ENCODE measurements around the gene ZNF423. TPM values are rescaled to one million over a fixed set of nuclear protein-coding genes. Genes with fewer than 3 reads are reported as not detected.

Gene ZNF423
- total RNA-seq, 1 donor from 2014 or later = 11.9 TPM

DNA sequence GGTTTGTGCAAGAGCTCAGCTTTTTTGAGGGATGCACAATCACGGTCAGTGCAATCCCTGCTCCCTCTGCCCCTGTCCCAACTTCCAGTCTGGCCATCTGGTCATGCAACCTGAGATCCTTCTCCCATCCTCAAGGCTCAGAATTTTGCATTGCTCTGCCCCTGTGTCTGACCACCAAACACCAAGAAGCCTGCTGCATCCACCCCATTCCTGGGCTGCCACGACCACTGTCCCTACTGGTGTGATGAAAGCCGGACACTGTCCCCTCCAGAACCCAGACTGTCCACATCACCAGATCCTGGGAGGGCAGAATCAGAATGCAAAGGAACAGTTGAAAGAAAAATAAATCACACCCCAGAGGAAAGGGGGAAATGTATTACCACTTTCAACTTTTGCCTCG is 251.3 kb downstream of the ZNF423 start:
- intact Hi-C loops (cut with DNase I) = no loop called here
- no peak for DNase-seq
- no peak overlapping the region for H3K4me3 ChIP-seq
- ATAC-seq = no peak
- H3K4me1 ChIP-seq = no peaks in the 10 kb centered on the region
- no peaks in the 10 kb centered on the region for H3K9me3 ChIP-seq
- H3K36me3 ChIP-seq = no peaks in the 10 kb centered on the region
- no peaks in the 10 kb centered on the region for H3K27me3 ChIP-seq
- H3K27ac ChIP-seq = no peak overlapping the region
- TF ChIP-seq, protein P1, sequence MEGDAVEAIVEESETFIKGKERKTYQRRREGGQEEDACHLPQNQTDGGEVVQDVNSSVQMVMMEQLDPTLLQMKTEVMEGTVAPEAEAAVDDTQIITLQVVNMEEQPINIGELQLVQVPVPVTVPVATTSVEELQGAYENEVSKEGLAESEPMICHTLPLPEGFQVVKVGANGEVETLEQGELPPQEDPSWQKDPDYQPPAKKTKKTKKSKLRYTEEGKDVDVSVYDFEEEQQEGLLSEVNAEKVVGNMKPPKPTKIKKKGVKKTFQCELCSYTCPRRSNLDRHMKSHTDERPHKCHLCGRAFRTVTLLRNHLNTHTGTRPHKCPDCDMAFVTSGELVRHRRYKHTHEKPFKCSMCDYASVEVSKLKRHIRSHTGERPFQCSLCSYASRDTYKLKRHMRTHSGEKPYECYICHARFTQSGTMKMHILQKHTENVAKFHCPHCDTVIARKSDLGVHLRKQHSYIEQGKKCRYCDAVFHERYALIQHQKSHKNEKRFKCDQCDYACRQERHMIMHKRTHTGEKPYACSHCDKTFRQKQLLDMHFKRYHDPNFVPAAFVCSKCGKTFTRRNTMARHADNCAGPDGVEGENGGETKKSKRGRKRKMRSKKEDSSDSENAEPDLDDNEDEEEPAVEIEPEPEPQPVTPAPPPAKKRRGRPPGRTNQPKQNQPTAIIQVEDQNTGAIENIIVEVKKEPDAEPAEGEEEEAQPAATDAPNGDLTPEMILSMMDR (IDR thresholded peaks at IDR 0.05) = no peak

DNA sequence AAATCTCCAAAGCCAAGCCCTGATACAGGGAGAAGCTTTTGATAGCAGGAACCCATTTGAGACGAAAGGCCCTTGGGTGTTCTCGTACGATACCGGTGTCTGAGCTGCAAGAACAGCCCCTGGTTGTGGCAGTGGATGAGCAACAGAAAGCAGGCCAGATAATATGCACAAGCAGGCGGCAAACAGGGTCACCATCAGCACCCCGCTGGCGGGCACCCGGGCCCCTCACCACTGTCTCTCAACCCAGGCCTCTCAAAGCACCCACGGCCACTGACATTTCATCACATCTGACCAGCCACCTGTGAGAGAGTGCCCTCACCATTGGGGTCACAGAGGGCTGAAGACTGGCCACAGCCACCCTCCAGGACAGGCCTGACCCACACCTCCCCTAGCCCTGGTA is 252.0 kb downstream of the ZNF423 start:
- H3K4me1 ChIP-seq = no peaks in the 10 kb centered on the region
- H3K36me3 ChIP-seq = no peaks in the 10 kb centered on the region
- ATAC-seq (no peak), DNase-seq (no peak)
- intact Hi-C loops (cut with DNase I) = no loop called here
- no peak overlapping the region for H3K4me3 ChIP-seq
- TF ChIP-seq, protein P1 (IDR thresholded peaks at IDR 0.05) = no peak
- no peak overlapping the region for H3K27ac ChIP-seq
- H3K27me3 ChIP-seq = no peaks in the 10 kb centered on the region
- no peaks in the 10 kb centered on the region for H3K9me3 ChIP-seq

DNA sequence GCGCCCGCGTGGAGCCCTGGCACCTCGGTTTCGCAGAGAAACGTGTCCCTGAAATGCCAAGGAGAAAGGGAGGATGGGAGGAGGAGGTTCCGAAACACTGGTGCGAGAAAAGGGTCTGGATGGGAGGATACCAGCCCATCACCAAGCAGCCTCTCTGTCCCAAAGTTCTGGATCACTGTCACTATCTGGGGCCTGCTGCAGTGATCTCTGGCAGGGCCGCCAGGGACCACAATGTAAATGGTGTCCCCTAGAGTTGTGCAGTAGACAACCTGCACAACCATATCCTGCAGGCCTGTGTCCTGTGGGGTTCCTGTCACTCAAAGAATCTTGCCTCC is 253.0 kb downstream of the ZNF423 start:
- no peaks in the 10 kb centered on the region for H3K27me3 ChIP-seq

DNA sequence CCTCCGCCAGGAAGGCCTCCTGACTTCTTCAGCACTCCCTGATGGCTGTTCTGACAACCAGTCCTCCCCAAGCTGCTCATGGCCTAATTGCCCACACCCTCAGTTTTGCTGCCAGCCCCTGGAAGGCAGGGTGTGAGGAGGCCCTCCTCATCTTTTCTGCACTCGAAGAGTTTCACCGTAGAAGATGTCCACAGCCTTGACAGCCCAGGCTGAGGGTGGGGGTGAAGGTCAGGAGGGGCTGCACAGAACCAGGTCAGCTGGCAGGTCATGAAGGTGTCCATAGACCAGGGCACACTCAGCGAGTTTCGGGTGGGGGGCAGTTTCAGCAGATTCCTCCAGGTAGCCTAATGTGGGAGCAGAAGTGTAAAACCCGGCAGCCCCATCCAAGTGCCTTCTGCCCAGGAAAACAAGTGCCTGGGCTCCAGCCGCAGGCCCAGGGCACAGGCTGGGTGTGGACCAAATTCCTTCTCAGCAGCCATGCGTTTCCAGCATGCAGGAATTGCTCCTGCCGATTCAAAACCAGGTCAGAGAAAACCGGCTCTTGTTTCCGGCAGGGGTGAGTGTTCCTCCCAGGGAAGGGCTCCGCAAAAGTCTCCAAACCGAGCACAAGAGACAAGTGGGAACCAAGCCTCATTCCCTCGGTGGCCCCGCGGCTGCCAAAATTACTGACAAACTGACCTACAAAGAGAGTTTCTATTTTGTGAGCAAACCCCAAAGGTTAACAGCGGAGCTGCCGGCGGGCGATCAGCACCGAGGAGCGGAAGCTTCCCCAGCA is 253.5 kb downstream of the ZNF423 start:
- no peak for DNase-seq
- intact Hi-C loops (cut with DNase I) = no loop called here

More for the DNA sequence above, 253.0 kb downstream of the ZNF423 start:
- Histone ChIP-seq H3K9me3 (no peaks in the 10 kb centered on the region), H3K4me1 (no peaks in the 10 kb centered on the region), H3K27ac (no peak overlapping the region), H3K36me3 (no peaks in the 10 kb centered on the region), H3K4me3 (no peak overlapping the region)
- DNase-seq (no peak), ATAC-seq (no peak)
- TF ChIP-seq, protein P1 (IDR thresholded peaks at IDR 0.05) = no peak
- intact Hi-C loops (cut with DNase I) = no loop called here

DNA sequence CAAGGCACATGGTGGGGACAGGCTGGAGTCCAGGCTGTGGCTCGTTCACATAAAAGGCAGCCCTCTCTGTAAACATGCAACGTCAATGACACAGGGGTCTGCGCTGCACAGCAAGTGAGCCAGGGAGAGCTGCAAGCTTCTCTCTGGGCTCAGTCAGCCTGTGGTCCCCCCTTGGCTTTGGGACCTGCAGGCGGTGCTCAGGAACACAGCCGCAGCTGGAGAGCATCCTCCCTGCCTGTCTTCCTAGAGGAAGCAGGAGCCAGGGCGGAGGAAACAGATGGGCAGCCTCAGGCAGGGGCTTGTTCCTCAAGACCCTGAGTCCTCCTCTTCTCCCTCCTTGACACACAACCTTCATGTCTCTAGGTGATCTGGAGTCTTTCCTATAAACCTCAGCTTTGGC is 254.3 kb downstream of the ZNF423 start:
- H3K36me3 ChIP-seq = no peaks in the 10 kb centered on the region

More for the DNA sequence above, 253.5 kb downstream of the ZNF423 start:
- Histone ChIP-seq H3K27ac (no peak overlapping the region), H3K4me3 (no peak overlapping the region), H3K4me1 (no peaks in the 10 kb centered on the region), H3K27me3 (no peaks in the 10 kb centered on the region), H3K9me3 (no peaks in the 10 kb centered on the region), H3K36me3 (no peaks in the 10 kb centered on the region)
- TF ChIP-seq, protein P1 (IDR thresholded peaks at IDR 0.05) = no peak
- no peak for ATAC-seq

More for the DNA sequence above, 254.3 kb downstream of the ZNF423 start:
- peaks cover under 1% of the 10 kb centered on the region for H3K4me1 ChIP-seq
- H3K27me3 ChIP-seq = no peaks in the 10 kb centered on the region
- no peak for DNase-seq
- no peaks in the 10 kb centered on the region for H3K9me3 ChIP-seq
- intact Hi-C loops (cut with DNase I) = no loop called here
- TF ChIP-seq, protein P1 (IDR thresholded peaks at IDR 0.05) = no peak
- ATAC-seq = no peak
- H3K27ac ChIP-seq = no peak overlapping the region
- H3K4me3 ChIP-seq = no peak overlapping the region
